Measurements from ENCODE around the gene TENT5A. TPM values are rescaled to one million over a fixed set of nuclear protein-coding genes. Genes with fewer than 3 reads are reported as not detected.
A peak's percentile ranks its signal among the peaks of the same experiment; 100 is the strongest.

TENT5A gene
- total RNA-seq, 1 donor from 2014 or later, result 8.9 TPM

- DNase-seq (ENCODE audit: low read depth), result no peak
These were observed 34.4 kb downstream of the TENT5A start for GRCh38 chr6:81718126-81718525.

GRCh38 chr6:81714684-81715083, 37.8 kb downstream of the TENT5A start:
- DNase-seq (ENCODE audit: low read depth), result no peak

- no peak for DNase-seq (ENCODE audit: low read depth)
These were observed 39.3 kb downstream of the TENT5A start for GRCh38 chr6:81713205-81713604.

GRCh38 chr6:81708113-81708699, 44.3 kb downstream of the TENT5A start:
- no peak for DNase-seq (ENCODE audit: low read depth)

- DNase-seq (ENCODE audit: low read depth), result no peak
These were observed 47.8 kb downstream of the TENT5A start for GRCh38 chr6:81704700-81705099.

GRCh38 chr6:81700414-81700813, 52.1 kb downstream of the TENT5A start:
- no peak for DNase-seq (ENCODE audit: low read depth)

GRCh38 chr6:81697559-81697958, 54.9 kb downstream of the TENT5A start:
- peak; percentile 36 for DNase-seq (ENCODE audit: low read depth)

GRCh38 chr6:81696524-81696923, 56.0 kb downstream of the TENT5A start:
- DNase-seq (ENCODE audit: low read depth), result peak; percentile 34
